IMR-90 (cell line): Measurements from ENCODE around the gene NCKAP5L. TPM values are rescaled to one million over a fixed set of nuclear protein-coding genes. Genes with fewer than 3 reads are reported as not detected.

Experiments used
- ATAC-seq: fragments of 200-7000 bp; cut with Tn5 transposase; 2 replicates; pipeline ENCODE4 v1.9.1; 2020; ENCODE audit warnings: low read depth, mild to moderate bottlenecking, moderate library complexity
- BruUV-seq: library from RNA; stranded (reverse); fragments of 400-500 nt; replicated peaks from 2 replicates; lab custom pipeline; 2021; lab: Mats Ljungman, UMichigan
- CTCF ChIA-PET: fragments of 300-600 bp; formaldehyde crosslinking; extraction: SDS; loops from one replicate; lab custom pipeline; 2021; ENCODE audit warnings: antibody characterized with exemption; lab: Yijun Ruan, JAX
- POLR2A ChIA-PET: fragments of 300-600 bp; sonication (Branson Sonifier 250); formaldehyde crosslinking; loops from one replicate; lab custom pipeline; 2022; ENCODE audit warnings: antibody characterized with exemption; ENCODE audit not compliant: unreplicated experiment; lab: Charles Lee
- DNase-seq: peaks from one replicate; pipeline ENCODE4 v3.0.0; 2013
- H2AFZ ChIP-seq: replicated peaks from 2 replicates; pipeline ENCODE3; 2013; ENCODE audit warnings: low read length, mild to moderate bottlenecking; ENCODE audit not compliant: poor library complexity
- H2AK5ac ChIP-seq: 2 replicates; pipeline ENCODE4 v1.6.1; 2013; ENCODE audit warnings: low read depth, low read length, inconsistent platforms
- H2AK9ac ChIP-seq: replicated peaks from 2 replicates; pipeline ENCODE3; 2013; ENCODE audit warnings: mild to moderate bottlenecking, low read depth, low read length, moderate library complexity; ENCODE audit not compliant: poor library complexity
- H2BK120ac ChIP-seq: 2 replicates; pipeline ENCODE4 v1.6.1; 2013; ENCODE audit warnings: low read depth, low read length, inconsistent platforms
- H2BK15ac ChIP-seq: 3 replicates; pipeline ENCODE4 v1.6.1; 2013; ENCODE audit warnings: low read depth, low read length, inconsistent platforms
- H2BK20ac ChIP-seq: 2 replicates; pipeline ENCODE4 v1.6.1; 2013; ENCODE audit warnings: low read depth, mild to moderate bottlenecking, inconsistent platforms, low read length, moderate library complexity
- H2BK5ac ChIP-seq: 2 replicates; pipeline ENCODE4 v1.6.1; 2013; ENCODE audit warnings: mild to moderate bottlenecking, low read depth, low read length, inconsistent platforms; ENCODE audit not compliant: poor library complexity, severe bottlenecking
- H3K14ac ChIP-seq: replicated peaks from 2 replicates; pipeline ENCODE4 v1.6.1; 2013; ENCODE audit warnings: low read depth, low read length, inconsistent platforms
- H3K18ac ChIP-seq: 2 replicates; pipeline ENCODE4 v1.6.1; 2013; ENCODE audit warnings: low read depth, low read length, control low read depth
- H3K23ac ChIP-seq: 2 replicates; pipeline ENCODE4 v1.6.1; 2013; ENCODE audit warnings: low read depth, low read length, inconsistent platforms
- H3K27ac ChIP-seq: 2 replicates; pipeline ENCODE4 v1.5.1; 2013; ENCODE audit warnings: mild to moderate bottlenecking, control low read depth, low read length; ENCODE audit not compliant: insufficient read depth
- H3K27me3 ChIP-seq: 2 replicates; pipeline ENCODE4 v1.6.1; 2013; ENCODE audit warnings: low read length; ENCODE audit not compliant: control insufficient read depth, insufficient read depth
- H3K36me3 ChIP-seq: 2 replicates; pipeline ENCODE4 v1.6.1; 2013; ENCODE audit warnings: low read length, mixed read lengths; ENCODE audit not compliant: control insufficient read depth, insufficient read depth
- H3K4ac ChIP-seq: 2 replicates; pipeline ENCODE4 v1.6.1; 2013; ENCODE audit warnings: low read depth, low read length, inconsistent platforms
- H3K4me1 ChIP-seq: 2 replicates; pipeline ENCODE4 v1.6.1; 2013; ENCODE audit warnings: low read length, mixed read lengths; ENCODE audit not compliant: control insufficient read depth, insufficient read depth
- H3K4me2 ChIP-seq: 2 replicates; pipeline ENCODE4 v1.6.1; 2013; ENCODE audit warnings: low read depth, mild to moderate bottlenecking, control low read depth, low read length, moderate library complexity
- H3K4me3 ChIP-seq: 2 replicates; pipeline ENCODE4 v1.5.1; 2013; ENCODE audit warnings: low read depth, mild to moderate bottlenecking, control low read depth, low read length, moderate library complexity; ENCODE audit not compliant: insufficient read depth
- H3K56ac ChIP-seq: 2 replicates; pipeline ENCODE4 v1.6.1; 2013; ENCODE audit warnings: low read length, inconsistent platforms; ENCODE audit not compliant: insufficient read depth; ENCODE audit errors: extremely low read depth
- H3K79me1 ChIP-seq, 2 experiments: 2 replicates each; pipeline ENCODE4 v1.6.1; 2013; ENCODE audit warnings: low read length in 2 of 2, inconsistent platforms in 1 of 2, low read depth in 1 of 2
- H3K9ac ChIP-seq: 2 replicates; pipeline ENCODE4 v1.6.1; 2013; ENCODE audit warnings: low read depth, low read length, control low read depth
- H3K9me1 ChIP-seq: 2 replicates; pipeline ENCODE4 v1.6.1; 2013; ENCODE audit warnings: low read length, inconsistent platforms; ENCODE audit not compliant: insufficient read depth
- H3K9me3 ChIP-seq: 2 replicates; pipeline ENCODE4 v1.6.1; 2013; ENCODE audit warnings: low read length; ENCODE audit not compliant: control insufficient read depth, insufficient read depth
- H4K20me1 ChIP-seq: 2 replicates; pipeline ENCODE4 v1.6.1; 2013; ENCODE audit warnings: low read length, inconsistent platforms; ENCODE audit not compliant: insufficient read depth
- H4K5ac ChIP-seq: 2 replicates; pipeline ENCODE4 v1.6.1; 2013; ENCODE audit warnings: mild to moderate bottlenecking, low read depth, low read length, control low read depth
- H4K8ac ChIP-seq, 2 experiments: 2 replicates each; pipeline ENCODE4 v1.6.1; 2013; ENCODE audit warnings: low read depth in 2 of 2, low read length in 2 of 2, control low read depth in 1 of 2, inconsistent platforms in 1 of 2
- H4K91ac ChIP-seq: 2 replicates; pipeline ENCODE4 v1.6.1; 2013; ENCODE audit warnings: low read depth, low read length, inconsistent platforms; ENCODE audit not compliant: insufficient read depth
- BHLHE40 ChIP-seq: fragments of 150-350 bp; IDR thresholded peaks from 2 replicates; pipeline ENCODE4 v1.6.1; 2016; ENCODE audit warnings: mild to moderate bottlenecking, low read depth, low read length
- CEBPB ChIP-seq: IDR thresholded peaks from 2 replicates; pipeline ENCODE4 v1.6.1; 2012; ENCODE audit warnings: low read depth, low read length, improper control_type of control experiment
- CHD1 ChIP-seq: IDR thresholded peaks from 2 replicates; pipeline ENCODE4 v1.6.1; 2012; ENCODE audit warnings: low read depth, low read length, improper control_type of control experiment
- CTCF ChIP-seq: conservative IDR thresholded peaks from 2 replicates; pipeline ENCODE4 v1.5.1; 2012; ENCODE audit warnings: mild to moderate bottlenecking, low read depth, low read length, improper control_type of control experiment
- ELK1 ChIP-seq: fragments of 150-350 bp; IDR thresholded peaks from 2 replicates; pipeline ENCODE4 v1.6.1; 2016; ENCODE audit warnings: low read depth, mild to moderate bottlenecking, low read length, moderate library complexity, borderline replicate concordance
- FOS ChIP-seq: fragments of 150-350 bp; IDR thresholded peaks from 2 replicates; pipeline ENCODE4 v1.6.1; 2016; ENCODE audit warnings: low read depth, low read length
- MAFK ChIP-seq: IDR thresholded peaks from 2 replicates; pipeline ENCODE4 v1.6.1; 2012; ENCODE audit warnings: low read depth, low read length, improper control_type of control experiment
- MAZ ChIP-seq: IDR thresholded peaks from 2 replicates; pipeline ENCODE4 v1.6.1; 2012; ENCODE audit warnings: low read depth, mild to moderate bottlenecking, low read length, improper control_type of control experiment, moderate library complexity, borderline replicate concordance
- MXI1 ChIP-seq: IDR thresholded peaks from 2 replicates; pipeline ENCODE4 v1.6.1; 2012; ENCODE audit warnings: low read depth, mild to moderate bottlenecking, low read length, moderate library complexity, borderline replicate concordance
- NFE2L2 ChIP-seq: fragments of 150-350 bp; IDR thresholded peaks from 2 replicates; pipeline ENCODE4 v1.6.1; 2016; ENCODE audit warnings: low read depth, mild to moderate bottlenecking, low read length
- POLR2A ChIP-seq: IDR thresholded peaks from 2 replicates; pipeline ENCODE4 v1.6.1; 2012; ENCODE audit warnings: mild to moderate bottlenecking, low read depth, low read length
- RAD21 ChIP-seq: IDR thresholded peaks from 2 replicates; pipeline ENCODE4 v1.6.1; 2012; ENCODE audit warnings: low read length, improper control_type of control experiment
- RCOR1 ChIP-seq: IDR thresholded peaks from 2 replicates; pipeline ENCODE4 v1.6.1; 2012; ENCODE audit warnings: mild to moderate bottlenecking, low read length, improper control_type of control experiment; ENCODE audit not compliant: insufficient replicate concordance
- RFX5 ChIP-seq: IDR thresholded peaks from 2 replicates; pipeline ENCODE4 v1.8.0; 2012; ENCODE audit warnings: low read depth, mild to moderate bottlenecking, low read length, moderate library complexity
- SMC3 ChIP-seq: fragments of 150-350 bp; IDR thresholded peaks from 2 replicates; pipeline ENCODE4 v1.6.1; 2016; ENCODE audit warnings: low read depth, mild to moderate bottlenecking, antibody characterized with exemption, low read length, moderate library complexity
- USF2 ChIP-seq: fragments of 150-350 bp; IDR thresholded peaks from 2 replicates; pipeline ENCODE4 v1.6.1; 2017; ENCODE audit warnings: mild to moderate bottlenecking, antibody characterized with exemption, low read length, low read depth
- WGBS, 2 experiments: methylation state at CpG; one replicate each; pipeline versions ENCODE4 v1.1.5 to v1.1.7; 2013; ENCODE audit warnings: missing lambda C conversion rate in 2 of 2; ENCODE audit not compliant: insufficient read length in 1 of 2; ENCODE audit errors: extremely low coverage in 2 of 2; 5-methylcytosine and 5-hydroxymethylcytosine counted together
- dilution Hi-C: fragments of 300-500 bp; cut with HindIII; formaldehyde crosslinking; loops from one replicate; pipeline ENCODE4 v1.14.3; 2018; ENCODE audit warnings: low sequenced_read_pairs; ENCODE audit not compliant: unreplicated experiment
- in situ Hi-C: fragments of 300-500 bp; cut with MboI; formaldehyde crosslinking; loops from 3 replicates; pipeline ENCODE4 v1.14.3; 2019; ENCODE audit warnings: low sequenced_read_pairs, inconsistent platforms, mixed read lengths
- intact Hi-C: fragments of 100-400 bp; cut with micrococcal nuclease; formaldehyde crosslinking; loops from 2 replicates; pipeline ENCODE4 v1.10.0; 2022
- polyA plus RNA-seq, 3 experiments: library from polyadenylated mRNA; depleted of rRNA; stranded (reverse); fragments of >200 nt; gene quantifications; 2 replicates each; pipeline ENCODE4 v1.2.3, GENCODE V29; 2012; ENCODE audit warnings: low replicate concordance in 1 of 3
- total RNA-seq: library from RNA; depleted of rRNA; stranded (reverse); fragments of >200 nt; gene quantifications from 2 replicates; pipeline ENCODE4 v1.2.3, GENCODE V29; 2012

NCKAP5L gene
- total and polyA plus RNA-seq, 2 of the 4 experiments (the other 2 are of a cell fraction) = 6.1 to 14.4 TPM

DNA sequence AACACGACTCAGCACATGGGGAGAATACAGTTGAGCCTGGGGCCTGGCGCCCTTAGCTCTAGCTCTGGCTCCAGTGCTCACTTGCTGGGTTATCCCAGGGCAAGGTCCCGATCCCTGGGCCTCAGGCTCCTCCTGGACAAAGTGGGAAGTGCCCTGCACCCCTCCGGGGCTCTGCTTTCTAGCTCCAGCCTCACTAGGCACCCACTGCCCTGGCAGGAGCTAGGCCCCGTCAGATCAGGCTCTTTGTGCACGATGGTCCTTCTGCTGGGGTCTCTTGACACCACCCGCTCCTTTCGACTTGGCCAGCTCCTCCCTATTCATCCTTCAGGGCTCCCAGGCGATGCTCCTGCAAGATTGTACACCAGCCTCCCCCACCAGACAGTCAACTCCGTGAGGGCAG lies 23.4 kb downstream of the NCKAP5L start:
- Histone ChIP-seq H2BK5ac (no peak overlapping the region), H4K91ac (no peak overlapping the region), H4K5ac (no peak overlapping the region), H3K9me3 (no peaks in the 10 kb centered on the region), H3K27me3 (no peaks in the 10 kb centered on the region), H4K20me1 (peaks cover 55% of the 10 kb centered on the region), H3K9me1 (peaks cover 5% of the 10 kb centered on the region; the same call in 1 of the 2 replicates), H3K4ac (no peak overlapping the region), H3K14ac (no peak overlapping the region), H3K4me2 (no peak overlapping the region), H3K56ac (no peak overlapping the region), H2BK15ac (no peak overlapping the region), H2BK120ac (no peak overlapping the region), H3K27ac (no peak overlapping the region), H2AK5ac (no peak overlapping the region), H2AFZ (peak overlapping the region; percentile 8), H2BK20ac (no peak overlapping the region), H2AK9ac (no peak overlapping the region), H3K18ac (no peak overlapping the region), H3K9ac (no peak overlapping the region), H3K36me3 (peaks cover 62% of the 10 kb centered on the region), H3K4me3 (no peak overlapping the region), H3K23ac (no peak overlapping the region), H4K8ac (no peak overlapping the region), H3K79me1 (peaks cover 21 to 54% of the 10 kb centered on the region in 2 experiments), H3K4me1 (peaks cover 14% of the 10 kb centered on the region)
- dilution Hi-C loops (no loop called here), intact Hi-C loops (no loop called here), in situ Hi-C loops (no loop called here)
- BruUV-seq = no TSS peak
- DNase-seq = no peak
- ChIA-PET POLR2A (no interaction called here), CTCF (no interaction called here)
- TF ChIP-seq SMC3 (no peak), MXI1 (no peak), FOS (no peak), CEBPB (no peak), RCOR1 (no peak), RFX5 (no peak), ELK1 (no peak), POLR2A (no peak), MAZ (no peak), RAD21 (no peak), CTCF (no peak), NFE2L2 (no peak), USF2 (no peak), CHD1 (no peak), MAFK (no peak), BHLHE40 (no peak)
- ATAC-seq = no peak
- 96% methylated on average over 4 of the region's 10 CpGs; no CpG with 5 or more reads in 1 of the 2 experiments for WGBS, 2 experiments
